Esophagus (tissue), 2 donors: ENCODE measurements around the gene GPR84. TPM values are rescaled to one million over a fixed set of nuclear protein-coding genes. Genes with fewer than 3 reads are reported as not detected.

Experiments
- polyA plus RNA-seq, 2 donors: library from polyadenylated mRNA; stranded (reverse); fragments of 200-250 nt; gene quantifications; one replicate each; pipeline ENCODE4 v1.2.3, GENCODE V29; 2013
- donor health status: healthy with polysubstance abuse.
- donor health status: Bipolar disorder and iron deficiency.

Gene GPR84
- polyA plus RNA-seq, 2 donors = 0.29 TPM

Other genes with a start within 250 kb of the GPR84 start
- gene SMUG1, start 175.5 kb downstream of the GPR84 start, polyA plus RNA-seq = 10 to 100 TPM; 38.2 to 40.9 TPM
- gene CBX5, start 84.4 kb downstream of the GPR84 start, polyA plus RNA-seq = 1 to 10 TPM; 4.9 to 5.6 TPM
- 100 to 1,000 TPM; 756 to 880 TPM for gene HNRNPA1, start 83.8 kb downstream of the GPR84 start, polyA plus RNA-seq
- gene NFE2, start 63.5 kb downstream of the GPR84 start, polyA plus RNA-seq = under 1 TPM; 0.08 to 0.09 TPM
- 10 to 100 TPM; 48.8 to 85.0 TPM for gene COPZ1, start 39.4 kb downstream of the GPR84 start, polyA plus RNA-seq
- 10 to 100 TPM; 44.6 to 49.9 TPM for gene ZNF385A, start 20.2 kb upstream of the GPR84 start, polyA plus RNA-seq
- 10 to 100 TPM; 20.0 to 42.8 TPM for gene ITGA5, start 54.8 kb upstream of the GPR84 start, polyA plus RNA-seq
- gene GTSF1, start 109.1 kb upstream of the GPR84 start, polyA plus RNA-seq = under 1 TPM in 1 of 2 donors, not detected in 1; 0.16 TPM
- gene NCKAP1L, start 133.3 kb upstream of the GPR84 start, polyA plus RNA-seq = 1 to 10 TPM; 1.9 to 4.1 TPM
- gene PDE1B, start 185.1 kb upstream of the GPR84 start, polyA plus RNA-seq = 1 to 10 TPM; 1.4 to 2.4 TPM
- 1 to 10 TPM in 1 of 2 donors, under 1 TPM in 1; 0.99 to 1.1 TPM for gene PPP1R1A, start 224.2 kb upstream of the GPR84 start, polyA plus RNA-seq